Thymus (tissue), 14 donors: Measurements from ENCODE around the gene LHFPL3. TPM values are rescaled to one million over a fixed set of nuclear protein-coding genes. Genes with fewer than 3 reads are reported as not detected.
"Not testable (repeated sequence)": the region's sequence is repeated elsewhere in the genome, so short reads cannot be mapped to it uniquely, and the experiment has no call there.

Experiments
- DNase-seq, 9 donors: peaks; one replicate each; pipeline ENCODE4 v3.0.0-alpha.2; 2013; ENCODE audit warnings: low spot score in 9 of 9, low read depth in 6 of 9, missing footprints in 1 of 9
- H3K27ac ChIP-seq, 2 donors: one replicate each; pipeline ENCODE4 v1.5.1; 2013; ENCODE audit warnings: control low read depth in 1 of 2, low read depth in 1 of 2, low read length in 1 of 2, mild to moderate bottlenecking in 1 of 2, moderate library complexity in 1 of 2
- H3K27me3 ChIP-seq, 2 donors: one replicate each; pipeline ENCODE4 v1.5.1; 2013; ENCODE audit warnings: low read length in 1 of 2; ENCODE audit not compliant: control insufficient read depth in 2 of 2, insufficient read depth in 1 of 2
- H3K36me3 ChIP-seq, 2 donors: one replicate each; pipeline ENCODE4 v1.5.1; 2013; ENCODE audit warnings: low read length in 1 of 2, mild to moderate bottlenecking in 1 of 2, moderate library complexity in 1 of 2; ENCODE audit not compliant: control insufficient read depth in 2 of 2, insufficient read depth in 2 of 2
- H3K4me1 ChIP-seq, 2 donors: one replicate each; pipeline ENCODE4 v1.5.1; 2013; ENCODE audit warnings: low read length in 2 of 2; ENCODE audit not compliant: control insufficient read depth in 2 of 2, insufficient read depth in 2 of 2
- H3K4me3 ChIP-seq, 2 donors: one replicate each; pipeline ENCODE4 v1.5.1; 2013; ENCODE audit warnings: low read length in 2 of 2, control low read depth in 1 of 2, mild to moderate bottlenecking in 1 of 2
- H3K9me3 ChIP-seq, 2 donors: one replicate each; pipeline ENCODE4 v1.5.1; 2013; ENCODE audit warnings: low read length in 1 of 2, mild to moderate bottlenecking in 1 of 2; ENCODE audit not compliant: control insufficient read depth in 2 of 2, insufficient read depth in 1 of 2
- WGBS: extraction: QIAGEN DNeasy Blood & Tissue Kit; methylation state at CpG from one replicate; pipeline ENCODE4 v1.1.7; 2013; 5-methylcytosine and 5-hydroxymethylcytosine counted together
- long read RNA-seq, 10 donors: transcript quantifications; one replicate each; lab custom pipeline, GENCODE V29; 2026
- polyA plus RNA-seq: library from polyadenylated mRNA; stranded (reverse); fragments of 200-250 nt; gene quantifications from one replicate; pipeline ENCODE4 v1.2.3, GENCODE V29; 2013
- total RNA-seq: library from RNA; stranded (reverse); fragments of 120-200 nt; gene quantifications from one replicate; pipeline ENCODE4 v1.2.4, GENCODE V29; 2013
- donor health status: healthy.

The LHFPL3 gene
- total RNA-seq, result 0.14 TPM
- polyA plus RNA-seq, result 0.05 TPM
- long read RNA-seq, donor 1, result 0 reads
- long read RNA-seq, donor 2, result 0 reads
- long read RNA-seq, donor 3, result 0 reads
- long read RNA-seq, donor 4, result 0 reads
- long read RNA-seq, donor 5, result 0 reads
- long read RNA-seq, donor 6, result 0 reads
- long read RNA-seq, donor 7, result 0 reads
- long read RNA-seq, donor 8, result 0 reads
- long read RNA-seq, donor 9, result 0 reads
- long read RNA-seq, donor 10, result 0 reads

GRCh38 chr7:104328296-104328969, at the start of gene LHFPL3:
Gene LHFPL3, plus strand, starts transcription at chr7:104328603.
- WGBS, result 2% methylated on average over 61 of the region's 62 CpGs
- Histone ChIP-seq H3K27ac (no peak within 1 kb of the TSS), H3K27me3 (peaks cover 36 to 51% of the 10 kb centered on the region in 2 donors), H3K9me3 (no peaks in the 10 kb centered on the region), H3K4me3 (no peak within 1 kb of the TSS), H3K36me3 (no peaks in the 10 kb centered on the region), H3K4me1 (no peaks in the 10 kb centered on the region)
- no peak for DNase-seq

DNA sequence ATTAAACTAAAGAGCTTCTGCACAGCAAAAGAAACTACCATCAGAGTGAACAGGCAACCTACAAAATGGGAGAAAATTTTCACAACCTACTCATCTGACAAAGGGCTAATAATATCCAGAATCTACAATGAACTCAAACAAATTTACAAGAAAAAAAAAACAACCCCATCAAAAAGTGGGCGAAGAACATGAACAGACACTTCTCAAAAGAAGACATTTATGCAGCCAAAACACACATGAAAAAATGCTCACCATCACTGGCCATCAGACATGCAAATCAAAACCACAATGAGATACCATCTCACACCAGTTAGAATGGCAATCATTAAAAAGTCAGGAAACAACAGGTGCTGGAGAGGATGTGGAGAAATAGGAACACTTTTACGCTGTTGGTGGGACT, 46.7 kb upstream of the LHFPL3 start:
- H3K27ac ChIP-seq, H3K9me3 ChIP-seq, H3K27me3 ChIP-seq, H3K36me3 ChIP-seq, H3K4me1 ChIP-seq, H3K4me3 ChIP-seq, DNase-seq: not testable (repeated sequence)
- 95% methylated on average over 1 of the region's 2 CpGs for WGBS

- no peaks in the 10 kb centered on the region for H3K4me1 ChIP-seq
- no peak overlapping the region for H3K4me3 ChIP-seq
- 86% methylated on average over 1 of the region's 1 CpG for WGBS
- H3K9me3 ChIP-seq, result no peaks in the 10 kb centered on the region
- DNase-seq, result no peak
- no peak overlapping the region for H3K27ac ChIP-seq
- no peaks in the 10 kb centered on the region for H3K36me3 ChIP-seq
- no peaks in the 10 kb centered on the region for H3K27me3 ChIP-seq
Observed at GRCh38 chr7:104286839-104287238, 41.6 kb upstream of the LHFPL3 start.

GRCh38 chr7:104288137-104288536, 40.3 kb upstream of the LHFPL3 start:
- Histone ChIP-seq H3K4me1 (no peaks in the 10 kb centered on the region), H3K36me3 (no peaks in the 10 kb centered on the region), H3K4me3 (no peak overlapping the region), H3K9me3 (no peaks in the 10 kb centered on the region), H3K27me3 (no peaks in the 10 kb centered on the region), H3K27ac (no peak overlapping the region)
- no peak for DNase-seq
- WGBS, result 95% methylated on average over 1 of the region's 1 CpG

GRCh38 chr7:104294291-104294690, 34.1 kb upstream of the LHFPL3 start:
- Histone ChIP-seq H3K27ac (no peak overlapping the region), H3K4me3 (no peak overlapping the region), H3K36me3 (no peaks in the 10 kb centered on the region), H3K27me3 (no peaks in the 10 kb centered on the region), H3K9me3 (no peaks in the 10 kb centered on the region), H3K4me1 (no peaks in the 10 kb centered on the region)
- no peak for DNase-seq
- 86% methylated on average over 3 of the region's 3 CpGs for WGBS

GRCh38 chr7:104296266-104296665, 32.1 kb upstream of the LHFPL3 start:
- WGBS, result 93% methylated on average over 3 of the region's 3 CpGs
- no peak for DNase-seq

GRCh38 chr7:104296900-104297299, 31.5 kb upstream of the LHFPL3 start:
- Histone ChIP-seq H3K27me3 (no peaks in the 10 kb centered on the region), H3K9me3 (no peaks in the 10 kb centered on the region), H3K4me3 (no peak overlapping the region), H3K36me3 (no peaks in the 10 kb centered on the region), H3K4me1 (no peaks in the 10 kb centered on the region), H3K27ac (no peak overlapping the region)
- 63% methylated on average over 4 of the region's 4 CpGs for WGBS
- DNase-seq, result no peak

More at GRCh38 chr7:104296266-104296665, 32.1 kb upstream of the LHFPL3 start:
- H3K36me3 ChIP-seq, result no peaks in the 10 kb centered on the region
- H3K9me3 ChIP-seq, result no peaks in the 10 kb centered on the region
- H3K4me3 ChIP-seq, result no peak overlapping the region
- H3K4me1 ChIP-seq, result no peaks in the 10 kb centered on the region
- H3K27me3 ChIP-seq, result no peaks in the 10 kb centered on the region
- no peak overlapping the region for H3K27ac ChIP-seq

- DNase-seq, result no peak
- 70% methylated on average over 3 of the region's 3 CpGs for WGBS
- H3K36me3 ChIP-seq, result no peaks in the 10 kb centered on the region
- H3K27ac ChIP-seq, result no peak overlapping the region
- H3K4me3 ChIP-seq, result no peak overlapping the region
- H3K9me3 ChIP-seq, result no peaks in the 10 kb centered on the region
- H3K4me1 ChIP-seq, result no peaks in the 10 kb centered on the region
- no peaks in the 10 kb centered on the region for H3K27me3 ChIP-seq
Observed at GRCh38 chr7:104299323-104299722, 29.1 kb upstream of the LHFPL3 start.

DNA sequence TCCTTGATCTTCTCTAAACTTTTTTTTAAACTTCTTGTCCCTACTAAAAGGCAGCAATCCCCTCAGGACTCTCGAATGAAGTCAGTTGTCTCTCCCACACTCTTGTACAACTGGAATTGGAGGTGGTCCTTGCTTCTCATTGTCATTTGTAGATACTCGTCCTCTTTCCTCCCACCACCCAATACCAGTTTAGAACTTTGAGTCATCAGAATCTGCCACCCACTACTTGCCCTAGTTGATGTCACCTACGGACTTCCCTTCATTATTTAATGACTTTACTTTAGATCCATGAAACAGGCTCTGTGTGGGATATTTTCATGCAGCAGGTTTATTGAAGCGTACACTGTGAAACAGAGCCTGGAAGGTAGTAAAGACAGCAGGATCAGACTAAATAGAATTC, 28.6 kb upstream of the LHFPL3 start:
- Histone ChIP-seq H3K4me3 (no peak overlapping the region), H3K27me3 (no peaks in the 10 kb centered on the region), H3K4me1 (no peaks in the 10 kb centered on the region), H3K9me3 (no peaks in the 10 kb centered on the region), H3K27ac (no peak overlapping the region), H3K36me3 (no peaks in the 10 kb centered on the region)
- DNase-seq, result no peak
- WGBS, result 66% methylated on average over 4 of the region's 4 CpGs
